Stimulated activated CD4-positive, alpha-beta T cell treated with anti-CD3 and anti-CD28 coated beads, TNF-alpha, amount 100 ng/mL, for 48 hours (primary cell): Measurements from ENCODE around the gene FAM83C.
A peak's percentile ranks its signal among the peaks of the same experiment; 100 is the strongest.
"Not testable (repeated sequence)": the region's sequence is repeated elsewhere in the genome, so short reads cannot be mapped to it uniquely, and the experiment has no call there.

ENCODE experiments used
- DNase-seq, 3 donors: peaks; one replicate each; pipeline ENCODE4 v3.0.0-alpha.2; 2020; ENCODE audit warnings: low read depth in 3 of 3

The FAM83C gene

DNA sequence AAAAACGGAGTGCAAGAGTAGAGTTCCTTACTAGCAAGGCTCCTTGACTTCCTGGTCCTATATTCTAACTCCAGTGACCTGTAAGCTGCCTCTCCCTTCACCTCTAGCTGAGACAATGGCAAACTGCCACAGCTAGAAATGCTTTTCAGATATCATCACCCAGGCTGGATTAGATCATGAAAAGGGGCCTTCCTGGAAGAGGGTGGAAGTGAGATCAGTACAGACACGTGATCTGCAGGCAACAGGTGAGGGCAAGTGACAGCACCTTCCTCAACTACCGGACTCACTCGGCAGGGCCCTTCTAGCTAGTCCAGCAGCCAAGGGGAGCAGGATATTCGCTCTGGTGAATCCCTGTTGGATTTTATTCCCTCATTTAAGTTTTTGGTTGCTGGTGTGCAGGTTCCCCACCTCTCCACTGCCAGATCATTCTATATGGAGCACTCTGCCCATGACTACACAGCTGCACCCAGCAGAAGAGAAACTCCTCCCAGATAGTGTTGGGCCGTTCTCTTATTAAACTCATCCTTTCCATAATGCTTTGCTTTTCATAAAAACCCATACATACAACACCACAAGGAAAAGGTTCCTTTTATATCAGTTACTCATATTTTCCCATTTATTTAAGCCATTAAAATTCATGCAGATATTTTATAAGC lies 26.4 kb upstream of the FAM83C start:
- DNase-seq, result no peak

DNA sequence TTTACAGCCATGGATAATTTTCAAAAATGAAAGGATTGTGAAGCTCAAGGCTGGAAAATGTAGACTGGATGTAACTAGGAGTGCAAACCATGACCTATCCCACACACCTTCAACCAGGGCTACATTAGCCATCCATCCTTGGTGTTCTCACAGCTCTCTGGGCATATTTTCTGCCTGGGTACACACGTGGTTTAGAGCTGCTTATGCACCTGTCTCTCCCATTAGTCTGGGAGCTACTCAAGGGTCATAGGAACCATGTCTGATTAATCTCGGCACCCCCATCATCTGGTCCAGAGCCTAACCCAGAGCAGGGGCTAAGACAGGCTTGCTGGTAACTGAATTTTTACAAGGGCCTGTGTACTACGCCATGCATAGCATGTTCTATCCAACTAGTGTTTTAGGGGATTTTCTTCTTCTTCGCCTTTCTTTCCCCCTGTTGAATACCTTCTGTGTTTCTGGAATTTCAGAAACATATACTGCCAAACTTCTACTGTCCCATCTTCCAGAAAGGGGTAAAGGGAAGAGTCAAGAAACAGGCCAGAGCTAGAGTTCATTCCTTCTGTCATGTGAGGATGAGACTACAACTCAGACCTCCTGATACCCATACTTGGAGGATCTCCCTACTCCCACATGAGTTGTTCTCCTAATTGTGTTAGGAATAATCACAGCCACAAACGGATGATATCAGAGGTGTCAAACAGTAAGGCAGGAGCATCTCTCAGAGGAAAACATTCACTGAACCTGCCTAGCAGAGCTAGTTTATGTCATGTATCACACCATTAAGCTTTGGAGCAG lies 25.4 kb upstream of the FAM83C start:
- DNase-seq, result no peak

DNA sequence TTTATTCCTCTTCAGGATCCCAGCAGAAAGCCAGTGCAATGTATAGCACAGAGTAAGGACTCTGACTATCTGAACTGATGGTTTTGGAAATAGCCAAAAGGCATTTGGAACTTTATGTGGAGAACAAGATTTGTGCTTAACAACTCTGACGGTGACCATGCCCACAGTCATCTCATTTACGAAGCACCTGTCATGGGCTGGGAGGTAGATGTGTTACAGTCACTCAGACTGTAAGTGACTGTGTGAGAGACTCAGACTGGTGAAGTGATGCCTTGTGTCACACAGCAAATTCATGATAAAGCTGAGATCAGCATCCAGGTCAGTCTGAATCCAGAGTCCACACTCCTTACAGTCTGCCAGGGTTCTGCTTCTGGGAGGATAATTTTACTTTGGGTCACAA lies 23.9 kb upstream of the FAM83C start:
- no peak for DNase-seq

DNA sequence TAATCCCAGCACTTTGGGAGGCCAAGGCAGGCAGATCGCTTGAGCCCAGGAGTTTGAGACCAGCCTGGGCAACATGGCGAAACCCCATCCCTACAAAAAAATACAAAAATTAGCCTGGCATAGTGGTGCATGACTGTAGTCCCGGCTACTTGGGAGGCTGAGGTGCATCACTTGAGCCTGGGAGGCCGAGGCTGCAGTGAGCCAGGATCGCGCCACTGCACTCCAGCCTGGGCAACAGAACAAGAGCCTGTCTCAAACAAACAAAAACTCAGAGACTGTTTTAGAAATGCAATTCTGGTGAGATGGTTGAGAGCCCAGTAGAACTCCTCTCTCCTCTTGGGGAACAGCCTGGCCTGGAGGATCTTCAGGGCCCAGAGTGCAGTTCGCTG lies 23.4 kb upstream of the FAM83C start:
- not testable (repeated sequence) for DNase-seq

DNA sequence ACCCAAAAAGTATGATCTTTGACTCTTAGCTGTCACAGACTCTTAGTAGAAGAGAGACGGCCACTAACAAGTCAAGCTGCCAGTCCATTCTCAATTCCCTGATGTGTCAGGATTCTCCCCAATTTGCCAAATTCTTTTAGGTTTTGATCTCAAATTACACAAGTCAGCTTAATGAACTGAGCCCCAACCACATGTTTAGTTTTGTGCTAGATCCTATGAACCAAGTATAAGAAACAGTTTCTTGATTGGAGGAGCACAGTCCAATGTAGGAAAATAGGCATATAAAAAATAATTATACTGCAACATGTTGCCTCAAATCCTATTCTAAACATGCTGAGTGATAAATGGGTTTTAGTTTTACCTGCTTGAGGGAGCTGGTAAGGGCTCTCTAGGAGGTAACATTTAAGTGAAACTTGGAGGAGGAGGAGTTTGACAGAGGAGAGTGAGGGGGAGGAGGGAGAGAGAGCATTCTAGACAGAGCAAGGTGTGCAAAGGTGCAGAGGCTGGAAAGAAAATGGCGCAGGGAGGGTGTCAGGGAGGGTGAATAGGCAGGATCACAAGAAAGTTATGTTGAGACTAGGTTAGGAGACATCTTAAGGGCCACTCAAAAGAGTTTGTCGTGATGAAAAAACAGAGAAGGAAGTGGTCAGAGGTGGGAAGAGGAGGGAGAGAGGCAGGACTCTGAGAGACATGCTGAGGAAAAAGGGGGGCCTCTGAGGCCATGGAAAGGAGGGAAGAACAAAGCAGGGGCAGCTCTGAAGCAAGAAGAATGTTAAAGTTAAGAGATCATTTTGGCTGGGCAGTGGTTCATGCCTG lies 22.8 kb upstream of the FAM83C start:
- DNase-seq, result no peak

DNA sequence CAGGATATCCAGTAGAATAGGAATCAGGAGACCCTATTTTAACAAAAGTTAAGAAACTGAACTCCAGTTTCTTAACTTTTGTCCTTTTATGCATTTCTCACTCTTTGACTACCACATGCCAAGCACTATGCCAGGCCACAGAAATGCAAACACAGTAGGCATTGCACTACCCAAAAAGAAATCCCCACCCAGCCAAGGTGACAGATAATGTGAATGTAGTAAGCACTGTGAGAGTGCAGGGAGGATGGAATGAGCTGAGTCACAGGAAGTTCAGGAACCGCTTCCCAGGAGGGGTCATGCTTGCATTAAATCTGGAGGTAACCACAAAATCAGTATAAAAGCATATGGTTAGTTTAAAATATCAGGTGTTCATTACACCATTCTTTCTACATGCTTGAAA lies 20.1 kb upstream of the FAM83C start:
- DNase-seq, result no peak

DNA sequence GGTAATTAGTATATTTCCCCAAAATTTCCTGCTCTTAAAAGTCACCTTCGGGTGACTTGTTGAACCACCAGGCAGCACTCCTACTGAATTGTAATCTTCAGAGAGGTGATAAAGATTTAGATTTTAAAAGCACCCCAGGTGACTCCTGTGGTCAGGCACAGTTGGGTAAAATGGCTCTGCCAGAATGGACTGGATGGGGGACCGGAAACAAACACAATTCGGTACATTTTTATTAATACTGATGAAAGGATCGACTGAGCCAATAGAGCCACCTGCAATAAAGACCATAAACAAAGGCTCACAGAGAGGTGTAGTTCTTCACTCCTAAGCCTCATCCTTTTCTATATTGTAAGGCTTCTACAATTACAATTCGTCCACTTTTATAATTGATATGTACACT lies 19.6 kb upstream of the FAM83C start:
- no peak for DNase-seq

DNA sequence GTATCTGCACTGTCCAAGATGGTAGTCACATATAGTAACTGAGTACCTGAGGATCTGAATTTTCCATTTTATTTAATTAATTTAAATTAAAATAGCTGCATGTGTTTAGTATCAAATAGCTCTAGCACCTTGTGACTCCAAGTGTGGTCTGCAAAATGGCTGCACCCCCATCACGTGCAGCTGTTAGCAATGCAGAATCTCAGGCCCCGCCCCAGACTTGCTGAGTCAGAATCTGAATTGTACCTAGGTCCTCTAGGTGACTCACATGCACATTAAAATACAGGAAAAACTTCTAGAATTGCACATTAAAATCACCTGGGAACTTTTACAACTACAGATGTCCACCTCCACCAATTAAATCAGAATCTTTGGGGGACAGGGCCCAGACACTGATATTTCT lies 19.2 kb upstream of the FAM83C start:
- DNase-seq, result peak; percentile 33 to 69 (median 63)

DNA sequence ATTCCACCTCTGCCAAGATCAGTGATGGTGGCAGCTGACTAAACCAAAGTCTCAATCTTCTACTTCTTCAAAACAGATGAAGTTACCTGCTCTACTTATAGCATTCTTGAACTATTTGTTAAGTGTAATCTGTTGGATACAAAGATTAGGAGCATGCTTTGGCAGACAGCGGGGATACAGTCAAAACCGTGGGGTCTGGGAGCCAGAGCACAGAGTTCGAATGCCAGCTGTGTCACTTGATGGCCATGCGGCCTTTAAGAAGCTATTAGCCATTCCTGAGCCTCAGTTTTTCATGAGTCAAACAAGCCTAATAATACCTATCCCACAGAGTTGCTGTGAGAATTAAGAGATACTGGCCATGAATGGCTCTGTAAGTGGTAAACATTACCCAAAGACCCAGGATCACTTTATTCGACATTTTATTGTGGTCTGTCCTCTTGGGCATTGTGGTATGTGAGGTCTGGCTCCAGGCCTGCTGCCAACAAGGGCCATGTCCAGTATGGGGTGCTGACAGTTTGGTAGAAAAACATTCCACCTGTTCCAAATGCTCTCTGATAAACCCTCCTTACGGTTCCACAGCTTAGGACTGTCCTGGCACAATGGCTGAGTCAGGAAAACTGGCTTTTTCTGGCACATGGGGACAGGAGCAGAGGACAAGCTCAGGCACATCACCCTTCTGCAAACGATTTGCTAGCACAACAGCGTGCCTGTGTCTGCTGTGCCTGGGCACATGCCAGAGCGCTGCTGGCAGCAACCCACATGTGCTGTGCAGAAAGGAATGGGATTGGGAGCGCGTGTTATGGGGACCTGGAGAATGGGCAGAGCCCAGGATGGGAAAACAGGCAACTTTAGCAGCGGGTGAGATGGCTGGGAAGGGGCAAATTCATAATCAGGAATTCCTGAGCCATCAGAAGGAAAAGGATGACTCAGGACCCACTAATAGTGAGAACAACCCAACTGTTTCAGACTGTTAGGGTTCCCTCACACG lies 15.7 kb upstream of the FAM83C start:
- no peak for DNase-seq

DNA sequence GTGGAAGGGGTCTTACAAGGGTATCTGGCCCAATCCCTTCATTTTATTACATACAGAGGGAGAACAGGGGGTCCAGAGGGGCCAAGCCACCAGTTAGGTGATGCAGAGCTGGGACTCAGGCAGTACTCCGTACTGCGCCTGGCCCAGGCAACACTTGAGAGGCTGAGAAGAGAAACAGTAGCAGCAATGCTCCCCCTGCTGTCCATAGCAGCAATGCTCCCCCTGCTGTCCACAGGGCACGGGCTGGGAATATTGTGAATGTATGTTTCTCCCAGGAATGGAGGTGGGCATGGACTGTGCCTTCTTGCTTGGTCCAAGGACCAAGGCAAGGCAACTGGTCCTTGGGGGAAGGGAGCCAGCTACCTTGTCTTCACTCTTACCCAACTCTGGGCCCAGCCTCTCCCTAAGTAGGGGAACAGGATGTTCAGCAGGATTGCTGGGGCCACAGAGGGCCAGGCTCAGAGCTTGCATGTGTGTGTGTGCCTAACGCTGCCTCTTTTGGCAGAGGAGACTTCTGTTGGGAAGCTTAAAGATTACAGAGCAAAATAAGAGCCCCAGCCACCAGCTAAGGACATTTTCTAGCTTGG lies 14.8 kb upstream of the FAM83C start:
- DNase-seq, result no peak

DNA sequence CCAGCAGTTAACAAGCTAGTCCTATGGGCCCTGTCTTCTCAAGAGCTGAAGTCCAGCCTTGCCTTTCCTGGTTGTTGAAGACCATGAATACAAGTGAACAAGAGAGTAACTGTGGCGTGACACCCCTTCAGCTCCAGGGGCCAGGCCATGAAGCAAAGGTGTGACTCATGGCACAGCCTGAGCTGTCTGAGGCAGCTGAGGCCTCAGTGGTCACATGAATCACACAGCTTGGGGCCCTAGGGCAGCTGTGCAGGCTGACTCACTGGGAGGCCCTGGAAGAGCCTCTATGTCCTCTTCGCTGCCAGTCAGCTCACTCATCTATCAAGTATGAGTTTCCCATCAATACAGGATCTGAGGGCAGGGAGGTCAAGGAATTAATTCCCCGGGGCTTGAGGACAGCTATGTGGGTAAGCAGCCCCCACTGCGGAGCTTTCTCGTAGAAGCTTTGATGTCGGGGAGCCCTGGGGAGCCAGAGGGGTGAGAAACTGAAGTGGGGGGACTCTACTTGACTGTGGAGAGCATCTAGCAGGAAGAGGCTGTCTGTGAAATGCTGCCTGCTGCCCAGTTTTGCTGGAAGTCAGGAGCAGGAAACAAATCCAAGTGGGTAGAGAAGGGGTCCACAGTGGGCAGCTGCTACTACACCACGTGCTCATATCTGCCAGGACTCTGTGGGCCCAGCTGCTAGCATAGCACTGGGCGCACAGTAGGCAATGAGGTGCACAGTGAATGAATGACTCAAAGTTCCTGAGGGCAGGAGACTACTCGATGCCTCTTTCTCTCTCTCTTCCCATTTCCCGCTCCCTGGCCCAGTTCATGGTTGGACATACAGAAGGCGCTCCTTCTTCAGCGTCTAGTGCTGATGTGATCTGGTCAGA lies 13.7 kb upstream of the FAM83C start:
- peak; percentile 67 to 89 (median 75) for DNase-seq

DNA sequence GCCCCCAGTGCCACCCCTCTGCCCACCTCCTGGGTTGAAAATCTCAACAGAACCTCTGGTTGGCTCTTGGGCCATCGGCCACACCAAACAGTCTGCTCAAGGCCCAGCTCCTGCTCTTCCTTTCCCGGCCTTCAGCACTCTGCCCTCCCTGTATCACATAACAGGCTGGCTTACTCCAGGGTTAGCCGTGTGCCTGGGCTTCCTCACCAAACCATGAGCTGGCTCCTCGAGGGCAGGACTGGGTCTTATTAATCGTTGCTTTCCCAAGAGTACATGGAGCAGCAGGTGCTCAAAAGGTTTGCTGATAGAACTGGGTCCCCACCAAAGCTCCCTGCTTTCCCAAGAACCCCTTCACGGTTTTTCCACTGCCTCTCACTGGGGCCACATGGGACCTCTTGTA lies 12.7 kb upstream of the FAM83C start:
- no peak for DNase-seq

DNA sequence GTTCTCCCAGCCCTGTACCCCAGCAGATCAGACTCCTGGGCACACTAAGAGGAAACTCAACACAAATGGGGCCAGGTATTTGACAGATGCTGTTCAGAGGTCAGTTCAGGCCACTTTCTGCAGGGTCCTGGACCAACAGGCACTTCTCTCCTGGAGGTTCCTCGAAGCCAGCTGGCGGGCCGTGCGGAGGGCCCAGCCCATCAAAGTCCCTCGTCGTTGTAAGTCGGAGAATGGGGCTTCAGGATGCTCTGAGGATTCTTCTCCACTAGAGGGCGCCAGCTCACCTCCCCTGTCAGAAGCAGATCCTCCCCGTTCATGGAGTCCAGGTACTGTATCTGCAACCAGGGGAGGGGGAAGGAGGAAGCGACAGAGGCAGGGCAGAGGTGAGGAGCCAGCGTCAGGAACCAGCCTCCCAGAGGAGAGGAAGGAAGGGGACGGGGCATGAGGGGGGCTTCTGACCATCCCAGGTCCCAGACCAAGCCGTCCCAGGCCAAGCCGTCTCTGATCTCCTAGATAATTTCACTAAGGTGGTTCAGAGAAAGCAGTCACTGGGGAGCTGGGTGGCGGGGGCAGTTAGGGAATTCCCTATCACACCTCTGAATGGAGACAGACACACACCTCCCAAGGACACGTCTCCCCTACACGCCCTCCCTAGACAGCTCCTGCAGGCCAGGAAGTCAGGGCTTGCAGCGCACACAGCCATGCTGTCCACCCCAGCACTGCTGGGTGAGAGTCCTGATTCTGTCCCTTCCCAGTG lies 11.7 kb upstream of the FAM83C start:
- peak; percentile 77 to 81 (median 78) for DNase-seq

DNA sequence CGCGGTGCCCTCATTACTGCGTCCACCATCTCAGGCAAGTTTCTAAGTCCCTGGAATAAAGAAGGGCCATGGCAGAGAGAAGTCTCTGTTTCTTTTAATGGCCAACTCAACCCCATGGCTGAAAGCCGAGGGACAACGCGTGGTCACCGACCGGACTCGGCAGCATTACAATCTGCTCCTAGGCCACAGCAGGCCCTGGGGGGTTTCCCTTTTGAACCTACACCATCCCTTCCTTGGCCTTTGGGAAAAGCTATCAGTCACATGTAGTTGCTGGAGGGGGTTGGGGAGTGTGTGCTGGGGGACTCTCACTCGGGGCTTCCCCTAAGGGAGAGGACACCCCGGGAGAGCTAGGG lies 11.1 kb upstream of the FAM83C start:
- DNase-seq, result no peak

DNA sequence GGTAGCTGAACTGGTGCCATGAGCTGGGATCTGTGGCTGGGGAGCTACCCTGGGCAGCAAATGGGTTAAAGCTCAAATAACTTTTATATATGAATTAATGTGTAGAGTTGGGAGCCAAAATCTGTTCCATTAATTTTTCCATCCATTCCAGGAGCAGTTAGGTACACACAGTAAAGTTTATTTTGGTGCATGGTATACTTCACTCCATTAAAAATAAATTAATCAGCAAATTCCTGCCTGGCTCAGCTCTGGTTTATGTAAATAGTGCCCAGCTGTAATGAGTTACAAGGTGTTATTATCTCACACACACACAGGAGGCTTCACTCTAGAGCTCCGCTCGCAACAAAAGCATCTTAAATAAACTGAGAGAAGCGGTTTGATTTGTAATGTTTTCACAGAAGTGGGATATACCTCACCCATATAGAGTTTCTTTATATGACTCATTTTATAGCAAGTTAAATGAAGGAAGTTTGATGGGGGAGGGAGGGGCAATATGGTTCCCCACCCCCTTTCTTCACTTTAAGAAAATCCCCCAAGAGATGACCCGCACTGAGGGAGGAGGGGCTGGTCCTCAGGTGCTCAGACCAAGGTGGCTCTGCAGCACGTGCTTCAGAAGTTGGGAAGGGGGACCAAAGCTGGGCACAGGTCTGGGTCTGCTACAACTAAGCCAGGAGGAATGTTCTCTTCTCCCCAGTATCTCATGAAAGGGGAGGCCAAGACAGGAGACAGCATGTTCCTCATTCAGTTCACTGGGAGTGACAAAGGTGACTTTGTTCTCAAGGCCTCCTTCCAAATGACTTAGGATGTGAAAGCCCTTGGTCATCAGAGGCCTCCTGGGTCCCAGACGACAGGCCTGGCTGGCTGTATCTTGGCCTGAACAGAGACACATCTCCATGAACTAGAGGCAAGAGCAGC lies 10.5 kb upstream of the FAM83C start:
- no peak for DNase-seq

DNA sequence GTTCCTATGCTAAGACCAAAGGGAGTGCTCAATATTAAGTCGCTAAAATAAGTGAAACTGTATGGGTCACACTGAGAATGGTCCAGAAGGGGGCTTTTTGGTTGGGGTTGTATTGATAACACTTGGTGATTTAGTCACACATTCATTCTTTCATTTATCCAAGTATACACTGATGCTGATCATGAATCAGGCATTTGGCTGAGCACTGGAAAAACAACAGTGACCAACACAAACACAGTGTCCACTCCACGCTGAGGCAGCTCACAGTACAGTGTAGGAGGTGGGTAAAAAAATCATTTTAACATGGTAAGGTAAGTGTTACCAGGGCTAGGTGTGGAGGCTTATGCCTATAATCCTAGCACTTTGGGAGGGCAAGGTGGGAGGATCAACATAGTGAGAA lies 9.2 kb upstream of the FAM83C start:
- DNase-seq, result no peak

DNA sequence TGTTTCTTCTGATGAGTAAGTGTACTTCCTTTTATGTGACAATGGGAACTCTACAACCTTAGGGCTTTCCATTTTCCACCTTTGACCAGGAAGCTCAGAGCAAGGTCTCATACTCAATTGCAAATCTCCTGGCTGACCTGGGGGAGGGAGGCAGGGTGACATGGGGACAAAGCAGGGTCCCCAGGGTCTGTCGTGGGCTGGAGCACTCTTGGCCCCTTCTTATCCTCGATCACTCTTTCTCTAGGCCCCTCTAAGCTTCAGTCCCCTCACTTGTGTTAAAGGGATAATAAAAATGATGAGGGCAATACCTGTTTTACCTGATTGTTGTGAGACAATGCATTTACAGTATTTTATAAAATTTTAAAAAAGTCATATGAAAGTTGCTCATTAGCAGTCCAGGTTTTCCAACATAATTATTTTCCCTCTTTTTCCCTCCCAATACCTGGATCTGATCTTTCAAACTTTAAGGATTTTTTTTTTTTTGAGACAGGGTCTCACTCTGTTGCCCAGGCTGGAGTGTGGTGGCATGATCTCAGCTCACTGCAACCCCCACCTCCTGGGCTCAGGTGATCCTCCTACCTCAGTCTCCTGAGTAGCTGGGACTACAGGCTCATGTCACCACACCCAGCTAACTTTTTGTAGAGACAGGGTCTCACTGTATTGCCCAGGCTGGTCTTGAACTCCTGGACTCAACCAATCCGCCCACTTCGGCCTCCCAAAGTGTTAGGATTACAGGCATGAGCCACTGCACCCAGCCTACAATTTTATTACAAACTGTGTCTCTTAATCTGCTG lies 8.4 kb upstream of the FAM83C start:
- DNase-seq, result no peak

DNA sequence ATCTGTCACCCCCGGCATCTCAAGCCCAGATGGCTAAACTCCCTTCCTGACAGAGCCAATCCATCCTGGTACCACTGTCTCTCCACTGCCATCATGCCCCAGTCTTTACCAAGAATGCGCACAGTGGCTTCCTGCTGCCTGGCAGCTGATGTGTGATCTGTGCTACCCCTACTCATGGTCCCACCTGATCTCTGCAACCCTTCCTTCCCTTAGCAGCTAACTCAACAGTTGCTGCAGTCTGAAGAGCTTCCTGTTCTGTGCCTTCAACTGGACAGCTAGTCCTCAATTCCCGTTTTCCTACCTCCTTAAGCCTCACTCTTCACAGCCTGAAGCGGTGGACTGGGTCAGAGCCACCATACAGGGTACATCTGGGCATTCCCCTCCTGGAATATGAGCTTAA lies 7.6 kb upstream of the FAM83C start:
- DNase-seq, result no peak
